ENCODE measurements around the gene CFAP61.
A peak's percentile ranks its signal among the peaks of the same experiment; 100 is the strongest.
"Not testable (repeated sequence)": the region's sequence is repeated elsewhere in the genome, so short reads cannot be mapped to it uniquely, and the experiment has no call there.

CFAP61 gene

GRCh38 chr20:20052074-20052970 is at the start of gene CFAP61, which contains the start of gene CRNKL1:
CFAP61 (plus strand) TSS chr20:20052532; CDS start chr20:20056654, 4,122 bp downstream.
CRNKL1 (minus strand) TSS chr20:20052466; CDS start chr20:20052342, 124 bp downstream.
- in situ Hi-C loops (cut with HindIII; ENCODE audit: low pct_unique_long_range_greater_than_20kb, low sequenced_read_pairs) = no loop called here
- peak; percentile 77 to 99 for DNase-seq (ENCODE audit: low read depth in 1 of 2, low spot score in 1 of 2)
- no peak for TF ChIP-seq JUND (IDR thresholded peaks at IDR 0.05; ENCODE audit: low read depth)

GRCh38 chr20:20003031-20003954 is 49.0 kb upstream of the CFAP61 start:
- in situ Hi-C loops (cut with HindIII; ENCODE audit: low pct_unique_long_range_greater_than_20kb, low sequenced_read_pairs) = no loop called here
- no peak for DNase-seq (ENCODE audit: low read depth in 1 of 2, low spot score in 1 of 2)
- TF ChIP-seq JUND (IDR thresholded peaks at IDR 0.05; ENCODE audit: low read depth) = no peak

GRCh38 chr20:20003955-20004322 is 48.4 kb upstream of the CFAP61 start:
- DNase-seq (ENCODE audit: low read depth in 1 of 2, low spot score in 1 of 2); in situ Hi-C loops (cut with HindIII; ENCODE audit: low pct_unique_long_range_greater_than_20kb, low sequenced_read_pairs): not testable (repeated sequence)

- no peak for TF ChIP-seq JUND (IDR thresholded peaks at IDR 0.05; ENCODE audit: low read depth)
- in situ Hi-C loops (cut with HindIII; ENCODE audit: low pct_unique_long_range_greater_than_20kb, low sequenced_read_pairs) = no loop called here
- DNase-seq (ENCODE audit: low read depth in 1 of 2, low spot score in 1 of 2) = no peak
Measured at GRCh38 chr20:20005342-20005741, 47.0 kb upstream of the CFAP61 start.

GRCh38 chr20:20009784-20010253 is 42.5 kb upstream of the CFAP61 start:
- in situ Hi-C loops (cut with HindIII; ENCODE audit: low pct_unique_long_range_greater_than_20kb, low sequenced_read_pairs) = no loop called here
- no peak for TF ChIP-seq JUND (IDR thresholded peaks at IDR 0.05; ENCODE audit: low read depth)
- no peak for DNase-seq (ENCODE audit: low read depth in 1 of 2, low spot score in 1 of 2)

- DNase-seq (ENCODE audit: low read depth in 1 of 2, low spot score in 1 of 2) = peak in 1 of 2 experiments; percentile 29
- TF ChIP-seq JUND (IDR thresholded peaks at IDR 0.05; ENCODE audit: low read depth) = no peak
- in situ Hi-C loops (cut with HindIII; ENCODE audit: low pct_unique_long_range_greater_than_20kb, low sequenced_read_pairs) = no loop called here
Measured at GRCh38 chr20:20010639-20011500, 41.5 kb upstream of the CFAP61 start.

GRCh38 chr20:20012541-20012940 is 39.8 kb upstream of the CFAP61 start:
- TF ChIP-seq JUND (IDR thresholded peaks at IDR 0.05; ENCODE audit: low read depth) = no peak
- DNase-seq (ENCODE audit: low read depth in 1 of 2, low spot score in 1 of 2) = no peak
- in situ Hi-C loops (cut with HindIII; ENCODE audit: low pct_unique_long_range_greater_than_20kb, low sequenced_read_pairs) = no loop called here

- DNase-seq (ENCODE audit: low read depth in 1 of 2, low spot score in 1 of 2) = no peak
- no peak for TF ChIP-seq JUND (IDR thresholded peaks at IDR 0.05; ENCODE audit: low read depth)
- in situ Hi-C loops (cut with HindIII; ENCODE audit: low pct_unique_long_range_greater_than_20kb, low sequenced_read_pairs) = no loop called here
Measured at GRCh38 chr20:20014659-20015058, 37.7 kb upstream of the CFAP61 start.

GRCh38 chr20:20017001-20017843 is 35.1 kb upstream of the CFAP61 start, which contains the start of gene NAA20:
NAA20 (plus strand) TSS chr20:20017362; CDS start chr20:20017397, 35 bp downstream.
- peak; percentile 90 to 94 for DNase-seq (ENCODE audit: low read depth in 1 of 2, low spot score in 1 of 2)
- no peak for TF ChIP-seq JUND (IDR thresholded peaks at IDR 0.05; ENCODE audit: low read depth)
- in situ Hi-C loops (cut with HindIII; ENCODE audit: low pct_unique_long_range_greater_than_20kb, low sequenced_read_pairs) = no loop called here

GRCh38 chr20:20017844-20018185 is 34.5 kb upstream of the CFAP61 start:
- TF ChIP-seq JUND (IDR thresholded peaks at IDR 0.05; ENCODE audit: low read depth) = no peak
- DNase-seq (ENCODE audit: low read depth in 1 of 2, low spot score in 1 of 2) = no peak
- in situ Hi-C loops (cut with HindIII; ENCODE audit: low pct_unique_long_range_greater_than_20kb, low sequenced_read_pairs) = no loop called here

GRCh38 chr20:20018366-20018765 is 34.0 kb upstream of the CFAP61 start:
- no peak for TF ChIP-seq JUND (IDR thresholded peaks at IDR 0.05; ENCODE audit: low read depth)
- in situ Hi-C loops (cut with HindIII; ENCODE audit: low pct_unique_long_range_greater_than_20kb, low sequenced_read_pairs) = no loop called here
- DNase-seq (ENCODE audit: low read depth in 1 of 2, low spot score in 1 of 2) = no peak

All from T47D (cell line).